ENCODE measurements around the gene APOL3. TPM values are rescaled to one million over a fixed set of nuclear protein-coding genes. Genes with fewer than 3 reads are reported as not detected.
"Not testable (repeated sequence)": the region's sequence is repeated elsewhere in the genome, so short reads cannot be mapped to it uniquely, and the experiment has no call there.

APOL3 gene, protein sequence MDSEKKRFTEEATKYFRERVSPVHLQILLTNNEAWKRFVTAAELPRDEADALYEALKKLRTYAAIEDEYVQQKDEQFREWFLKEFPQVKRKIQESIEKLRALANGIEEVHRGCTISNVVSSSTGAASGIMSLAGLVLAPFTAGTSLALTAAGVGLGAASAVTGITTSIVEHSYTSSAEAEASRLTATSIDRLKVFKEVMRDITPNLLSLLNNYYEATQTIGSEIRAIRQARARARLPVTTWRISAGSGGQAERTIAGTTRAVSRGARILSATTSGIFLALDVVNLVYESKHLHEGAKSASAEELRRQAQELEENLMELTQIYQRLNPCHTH
- polyA plus RNA-seq (2013, experiment 1 of 2; ENCODE audit: insufficient read length) = 1.4 TPM
- polyA plus RNA-seq (2013, experiment 2 of 2; ENCODE audit: insufficient read length) = 1.7 TPM

DNA sequence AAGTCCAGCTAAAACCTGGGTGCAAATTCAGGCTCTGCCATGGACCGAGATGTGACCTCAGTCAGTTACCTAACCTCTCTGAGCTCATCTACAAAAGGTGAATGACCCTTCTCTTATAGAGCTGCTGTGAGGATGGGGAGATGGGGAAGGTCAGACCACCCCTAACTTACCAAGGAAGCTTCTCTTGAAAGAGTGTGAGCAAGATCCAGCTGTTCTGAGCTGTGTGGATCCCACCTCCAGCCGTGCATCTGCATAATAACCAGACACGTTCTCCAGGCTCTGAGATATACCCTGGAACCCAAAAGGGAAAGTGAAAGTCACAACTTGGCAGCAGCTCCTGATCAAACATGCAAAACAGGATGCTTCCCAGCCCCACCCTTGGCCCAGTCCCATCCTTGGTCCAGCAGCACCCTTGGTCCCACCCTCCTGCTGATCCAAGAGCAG is at the start of gene APOL3:
Gene APOL3 (minus strand): TSS at position 257 of the 444 bp plus-strand sequence. CDS start 11,700 bp downstream, outside the sequence.
- peak; percentile 33 for DNase-seq

DNA sequence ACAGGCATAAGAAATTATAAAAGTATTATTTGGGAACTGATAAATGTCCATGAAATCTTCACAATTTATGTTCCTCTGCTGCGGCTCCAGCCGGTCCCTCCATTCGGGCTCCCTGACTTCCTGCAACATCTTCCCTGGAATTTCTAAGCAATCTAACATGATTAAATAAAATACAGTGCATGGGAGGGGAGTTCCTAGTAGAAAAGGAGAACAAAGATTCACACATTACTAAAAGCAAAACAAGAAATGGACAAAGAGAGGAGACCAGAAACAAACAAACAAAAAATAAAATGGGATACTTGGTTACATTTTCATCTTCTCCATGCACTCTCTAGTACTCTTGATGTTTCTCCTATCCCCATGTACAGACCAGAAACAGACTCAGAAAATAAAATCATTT is 49.7 kb upstream of the APOL3 start:
- no peak for DNase-seq

DNA sequence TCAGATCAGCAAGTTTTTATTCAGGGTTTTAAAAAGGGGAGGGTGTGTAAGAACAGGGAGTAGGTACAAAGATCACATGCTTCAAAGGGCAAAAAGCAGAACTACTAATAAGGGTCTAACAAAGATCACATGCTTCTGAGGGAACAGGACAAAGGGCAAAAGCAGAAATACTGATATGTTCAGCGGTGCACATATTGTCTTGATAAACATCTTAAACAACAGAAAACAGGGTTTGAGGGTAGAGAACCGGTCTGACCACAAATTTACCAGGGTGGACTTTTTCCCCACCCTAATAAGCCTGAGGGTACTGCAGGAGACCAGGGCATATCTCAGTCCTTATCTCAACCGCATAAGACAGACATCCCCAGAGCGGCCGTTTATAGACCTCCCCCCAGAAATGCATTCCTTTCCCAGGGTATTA is 48.9 kb upstream of the APOL3 start:
- not testable (repeated sequence) for DNase-seq

DNA sequence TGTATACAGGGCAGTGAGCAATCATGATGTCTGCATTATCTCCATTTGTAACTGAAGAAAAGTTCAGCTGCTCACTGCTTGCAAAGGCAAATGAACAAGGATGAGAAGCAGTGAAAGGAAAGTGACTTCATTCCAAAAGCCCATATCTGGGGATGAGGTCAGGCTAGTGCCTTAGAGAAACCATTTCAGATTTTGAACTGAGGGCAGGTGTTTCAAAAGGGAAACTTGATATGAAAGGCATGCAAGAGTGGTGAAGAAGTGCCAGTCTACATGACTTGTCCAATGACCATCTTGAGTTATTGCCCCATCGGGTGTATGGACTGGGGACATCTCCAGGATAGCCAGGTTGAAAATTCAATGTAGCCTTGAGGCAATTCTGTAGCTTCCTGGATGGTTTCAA is 48.4 kb upstream of the APOL3 start:
- no peak for DNase-seq

DNA sequence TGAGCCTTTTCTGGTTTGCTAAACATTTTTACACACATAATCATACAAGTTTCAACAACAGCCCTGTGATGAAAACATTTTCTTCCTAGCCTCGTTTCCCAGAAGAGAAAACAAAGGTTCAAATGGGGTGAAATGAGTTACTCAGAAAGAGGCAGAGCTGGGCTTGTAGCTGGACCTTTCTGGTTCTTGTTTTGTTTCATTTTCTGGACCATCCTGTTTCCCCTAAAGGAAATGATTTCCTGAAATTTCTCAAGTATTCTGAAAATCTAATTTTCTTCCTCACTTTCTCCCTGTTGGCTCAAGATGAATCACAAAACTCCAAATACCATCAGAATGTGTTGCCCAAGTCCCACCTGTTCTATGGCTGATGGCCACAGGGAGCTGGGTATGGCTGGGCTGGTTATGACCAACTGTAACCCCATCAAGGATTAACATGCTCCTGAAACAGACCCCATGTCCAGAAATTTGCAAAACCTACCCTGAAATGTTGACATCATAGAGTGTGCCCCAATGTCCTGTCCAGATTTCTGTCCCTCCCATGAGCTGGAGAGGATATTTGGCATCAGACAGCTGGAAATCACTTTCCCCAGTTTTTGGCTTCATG is 47.7 kb upstream of the APOL3 start:
- DNase-seq = no peak

DNA sequence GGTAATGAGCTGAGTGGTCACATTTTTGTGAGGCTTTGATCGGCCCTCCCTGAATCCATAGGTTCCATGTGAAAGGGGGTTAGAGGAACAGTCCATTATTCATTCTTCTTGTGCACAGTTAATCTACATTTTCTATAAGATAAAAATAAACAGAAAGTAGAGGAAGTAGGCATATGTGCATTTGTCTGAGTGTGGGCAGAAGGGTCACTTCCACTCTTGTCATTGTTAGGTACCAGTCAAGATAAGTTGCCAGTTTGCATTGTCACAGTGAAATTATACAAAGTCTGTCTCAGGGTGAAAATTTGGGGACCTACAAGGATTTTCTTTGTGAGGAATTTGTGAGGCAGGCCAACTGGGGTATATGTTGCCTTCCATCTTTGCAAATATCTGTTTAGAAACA is 45.7 kb upstream of the APOL3 start:
- no peak for DNase-seq

DNA sequence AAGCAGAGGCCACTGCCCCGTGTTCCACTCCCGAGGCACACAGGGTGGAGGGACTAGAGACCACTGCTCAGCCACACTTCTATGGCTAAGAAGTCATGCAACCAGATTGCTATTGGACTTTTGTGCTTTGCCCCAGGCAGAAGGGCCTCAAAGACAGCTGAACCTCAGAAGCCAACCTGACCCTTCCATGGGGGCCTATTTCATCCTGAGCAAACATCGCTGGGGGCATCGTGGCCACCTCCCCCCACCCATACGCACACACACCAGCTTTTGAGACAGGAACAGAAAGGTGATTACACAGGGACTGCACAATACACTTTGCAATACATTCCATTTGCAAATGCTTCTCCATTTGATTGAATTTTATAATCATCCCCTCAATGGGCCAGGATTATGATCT is 45.0 kb upstream of the APOL3 start:
- not testable (repeated sequence) for DNase-seq

DNA sequence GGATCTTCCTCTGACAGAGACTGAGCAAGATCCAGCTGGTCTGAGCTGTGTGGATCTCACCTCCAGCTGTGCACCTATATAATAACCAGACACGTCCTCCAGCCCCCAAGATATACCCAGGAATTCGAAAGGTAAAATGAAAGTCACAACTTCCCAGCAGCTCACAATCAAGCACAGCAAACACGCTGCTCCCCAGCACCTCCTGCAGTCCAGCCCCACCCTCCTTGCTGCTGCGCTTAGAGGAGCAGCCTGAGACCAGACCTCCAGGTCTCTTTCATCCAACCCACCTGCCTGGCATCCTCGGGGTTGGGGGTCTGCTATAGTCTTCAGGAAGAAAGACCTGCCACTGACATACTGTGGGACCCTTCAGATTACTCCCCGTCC is 44.1 kb upstream of the APOL3 start:
- DNase-seq = no peak

DNA sequence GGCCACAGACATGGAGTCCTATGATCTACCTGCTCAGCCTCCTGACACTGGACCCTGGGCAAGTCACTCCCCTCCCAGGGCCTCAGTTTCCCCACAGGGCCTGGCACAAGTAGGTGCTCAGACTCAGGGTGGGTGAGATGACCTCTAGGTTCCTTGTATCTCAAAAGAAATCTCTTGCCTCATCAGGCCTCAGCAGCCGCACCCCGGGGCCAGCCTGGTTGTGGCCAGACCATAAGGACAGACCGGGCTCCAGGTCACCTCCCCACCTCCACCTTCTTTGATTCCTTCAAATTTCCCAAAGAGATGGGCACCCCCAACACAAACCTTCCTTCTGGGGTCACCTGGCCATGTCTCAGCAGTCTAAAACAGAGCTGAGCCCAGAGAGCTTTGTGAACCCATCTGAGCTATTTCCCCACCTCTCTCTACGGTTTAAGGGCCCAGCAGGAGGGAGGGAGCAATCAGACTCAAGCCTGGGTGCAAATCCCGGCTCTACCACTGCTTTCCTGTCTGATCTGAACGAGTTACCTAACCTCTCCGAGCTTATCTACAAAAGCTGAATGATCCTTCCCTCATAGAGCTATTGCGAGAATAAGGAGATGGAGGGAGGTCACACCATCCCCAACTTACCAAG is 43.6 kb upstream of the APOL3 start:
- no peak for DNase-seq

DNA sequence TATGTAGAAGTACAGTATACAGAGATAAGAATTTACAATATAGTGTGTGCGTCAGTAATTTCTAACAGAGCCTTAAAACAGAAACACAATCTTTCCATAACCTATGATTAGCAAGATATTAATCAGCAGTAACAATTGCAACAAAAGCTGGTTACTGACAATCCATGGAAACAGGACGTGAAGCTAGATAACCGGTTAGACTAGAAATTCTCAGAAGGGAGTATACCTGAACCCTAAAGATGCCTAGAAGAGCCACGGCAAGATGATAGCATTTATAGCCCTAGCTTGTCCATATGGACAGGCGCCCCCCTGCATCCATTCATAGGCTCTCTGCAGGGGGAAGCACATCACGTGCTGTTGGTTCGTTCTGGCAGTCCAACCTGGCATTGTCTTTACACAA is 42.9 kb upstream of the APOL3 start:
- DNase-seq = not testable (repeated sequence)

DNA sequence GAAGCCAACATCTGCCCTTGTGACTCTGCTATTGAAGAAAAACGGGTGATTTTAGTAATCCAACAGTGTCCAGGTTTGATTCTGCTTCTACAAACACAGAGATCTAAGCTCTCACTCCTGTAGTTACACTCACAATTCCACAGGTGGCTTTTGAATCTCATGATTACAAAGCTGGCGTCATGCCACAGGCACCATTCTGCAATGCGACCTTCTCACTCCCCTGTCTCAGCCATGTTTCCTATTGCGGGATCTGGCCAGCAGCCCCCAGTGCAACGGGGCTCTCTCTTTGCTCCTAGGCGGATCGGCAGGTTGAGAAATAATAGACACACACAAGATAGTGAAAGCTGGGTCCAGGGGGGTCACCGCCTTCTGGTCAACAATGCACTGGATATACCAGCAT is 42.4 kb upstream of the APOL3 start:
- DNase-seq = not testable (repeated sequence)

DNA sequence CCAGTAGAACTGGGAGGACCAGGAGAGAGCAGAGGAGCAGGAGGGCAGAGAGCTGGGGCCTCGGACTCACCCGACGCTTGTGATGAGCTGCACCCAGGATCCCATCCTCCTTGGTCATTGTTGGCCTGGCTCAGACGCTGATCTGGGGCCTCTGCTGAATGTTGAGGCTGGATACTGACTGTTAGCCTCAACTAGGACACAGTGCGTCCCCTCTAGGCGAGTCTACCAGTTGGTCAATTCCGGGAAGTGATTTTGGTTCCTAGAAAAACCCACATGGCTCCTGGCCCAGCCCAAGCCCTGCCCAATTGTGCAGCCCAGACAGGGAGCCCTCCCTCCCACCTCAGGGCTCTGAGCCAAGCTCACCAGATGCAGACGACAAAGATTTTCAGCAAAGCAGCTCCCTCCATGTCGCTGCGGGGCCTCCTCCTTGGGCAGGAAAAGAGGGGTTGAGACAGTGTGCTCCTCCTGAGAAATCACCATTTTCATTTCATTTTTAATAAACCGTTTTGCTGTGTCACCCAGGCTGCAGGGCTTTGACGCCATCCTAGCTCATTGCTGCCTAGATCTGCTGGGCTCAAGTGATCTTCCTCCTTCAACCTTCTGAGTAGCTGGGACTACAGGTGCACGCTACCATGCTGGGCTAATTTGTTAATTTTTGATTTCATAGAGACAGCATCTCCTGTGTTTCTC is 41.2 kb upstream of the APOL3 start, which contains the start of gene APOL4:
Gene APOL4 (minus strand): TSS at position 180 of the 690 bp plus-strand sequence. CDS start 75 bp downstream, at position 105.
- DNase-seq = peak; percentile 29

DNA sequence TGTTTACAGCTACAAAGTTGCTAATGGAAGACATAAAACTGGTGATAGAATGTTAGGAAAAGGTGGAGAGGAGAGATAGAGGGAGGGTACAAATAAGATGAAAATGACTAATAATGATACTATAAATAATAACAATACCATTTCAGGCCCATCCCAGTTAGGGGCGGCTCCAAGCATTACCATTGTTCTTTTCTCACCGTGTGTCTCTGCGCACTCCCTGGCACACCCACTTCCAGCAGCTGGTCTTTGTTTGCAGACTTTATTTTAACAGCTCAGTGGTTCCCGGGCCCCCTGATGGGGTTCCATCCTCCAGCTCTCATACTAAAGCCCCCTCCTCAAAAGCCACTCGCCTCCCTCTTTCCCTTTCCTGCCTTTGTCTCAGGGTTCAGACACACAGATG is 40.5 kb upstream of the APOL3 start:
- DNase-seq = not testable (repeated sequence)

DNA sequence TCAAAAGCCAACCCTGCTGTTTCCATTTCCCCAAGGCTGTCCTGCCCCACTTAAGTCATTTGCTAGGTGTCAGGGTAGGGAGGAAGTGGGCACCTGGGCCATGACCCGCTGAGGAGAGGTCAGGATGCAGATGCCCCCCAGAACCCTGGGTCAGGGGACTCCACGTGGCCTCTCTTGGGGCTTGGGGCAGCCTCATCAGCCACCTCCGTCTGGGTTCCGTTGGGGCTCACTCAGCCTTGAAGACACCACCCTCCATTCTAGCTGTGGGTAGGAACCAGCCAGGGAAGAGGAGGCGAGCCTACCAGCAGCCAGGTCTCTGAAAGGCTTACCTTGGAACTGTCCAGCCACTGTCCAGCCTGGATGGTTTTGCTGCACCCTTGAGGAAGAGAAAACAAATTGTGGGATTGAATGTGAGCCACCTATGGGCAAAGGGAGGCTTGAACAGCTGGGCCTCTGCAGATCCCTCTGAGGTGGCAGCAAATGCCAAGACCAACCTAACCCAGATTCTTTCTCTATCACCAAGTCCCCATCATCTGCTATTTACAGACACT is 38.5 kb upstream of the APOL3 start:
- no peak for DNase-seq

DNA sequence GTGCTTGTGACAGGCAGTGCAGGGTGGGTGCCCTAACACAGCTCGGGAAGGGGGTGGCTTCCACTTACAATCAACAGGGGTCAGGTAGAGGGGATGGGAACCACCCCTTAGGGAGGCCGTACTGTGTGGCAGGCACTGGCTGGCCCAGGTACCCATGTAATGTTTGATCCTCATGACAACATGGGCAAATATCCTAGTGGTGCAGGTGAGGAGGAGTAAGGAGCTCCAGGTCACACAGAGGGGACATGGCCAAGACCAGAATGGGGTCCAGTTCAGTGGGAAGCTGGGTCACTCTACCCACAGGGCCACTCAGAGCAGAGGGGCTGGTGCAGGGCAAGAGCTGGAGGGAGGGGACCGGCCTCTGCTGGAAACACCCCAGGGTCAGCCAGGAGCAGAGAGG is 38.0 kb upstream of the APOL3 start:
- no peak for DNase-seq

DNA sequence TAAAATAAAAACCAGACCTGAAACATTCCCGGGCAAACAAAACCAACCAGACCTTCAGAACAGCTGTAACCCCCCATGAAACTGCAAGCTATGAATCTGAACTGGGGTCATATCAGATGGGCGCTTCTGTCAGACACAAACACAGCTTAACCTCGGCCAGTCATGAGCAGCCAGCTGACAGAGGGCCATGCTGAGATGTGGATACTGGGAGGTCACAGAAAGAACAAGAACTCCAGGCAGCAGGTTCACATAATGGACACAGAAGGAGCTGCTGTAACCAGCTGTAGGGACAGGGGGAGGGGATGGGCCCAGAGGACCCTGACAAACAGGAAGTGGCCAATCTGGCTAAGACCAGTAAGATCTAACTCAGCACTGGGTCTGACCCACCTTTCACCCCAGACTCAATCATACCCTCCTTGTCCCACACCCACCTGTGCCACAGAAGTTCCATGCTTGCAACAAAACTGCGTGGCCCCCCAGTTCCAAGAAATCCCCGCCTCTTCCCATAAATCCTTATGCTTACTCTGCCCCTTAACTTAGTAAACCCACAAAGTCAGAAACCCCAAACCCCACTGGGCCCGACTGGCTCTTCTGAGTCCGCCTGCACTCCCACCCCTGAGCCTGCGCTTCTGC is 37.1 kb upstream of the APOL3 start:
- no peak for DNase-seq

DNA sequence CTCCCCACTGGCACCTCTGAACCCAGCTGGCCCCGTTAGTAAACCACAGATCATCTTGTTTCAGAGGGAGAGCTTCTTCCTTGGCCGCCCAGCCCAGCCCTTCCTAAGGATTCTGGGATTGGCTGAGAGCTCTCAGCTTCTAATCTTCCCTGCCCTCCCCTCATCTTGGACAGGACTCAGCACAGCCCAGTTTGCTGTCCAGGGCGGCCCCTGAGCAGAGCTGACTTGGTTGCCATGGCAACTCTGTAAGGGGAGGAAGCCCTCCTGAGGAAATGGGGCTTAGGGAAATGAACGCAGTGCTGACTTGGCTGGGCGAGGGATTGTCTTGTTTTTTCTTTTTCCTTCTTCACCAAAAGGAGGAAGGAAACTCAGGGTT is 36.5 kb upstream of the APOL3 start:
- peak; percentile 87 for DNase-seq

DNA sequence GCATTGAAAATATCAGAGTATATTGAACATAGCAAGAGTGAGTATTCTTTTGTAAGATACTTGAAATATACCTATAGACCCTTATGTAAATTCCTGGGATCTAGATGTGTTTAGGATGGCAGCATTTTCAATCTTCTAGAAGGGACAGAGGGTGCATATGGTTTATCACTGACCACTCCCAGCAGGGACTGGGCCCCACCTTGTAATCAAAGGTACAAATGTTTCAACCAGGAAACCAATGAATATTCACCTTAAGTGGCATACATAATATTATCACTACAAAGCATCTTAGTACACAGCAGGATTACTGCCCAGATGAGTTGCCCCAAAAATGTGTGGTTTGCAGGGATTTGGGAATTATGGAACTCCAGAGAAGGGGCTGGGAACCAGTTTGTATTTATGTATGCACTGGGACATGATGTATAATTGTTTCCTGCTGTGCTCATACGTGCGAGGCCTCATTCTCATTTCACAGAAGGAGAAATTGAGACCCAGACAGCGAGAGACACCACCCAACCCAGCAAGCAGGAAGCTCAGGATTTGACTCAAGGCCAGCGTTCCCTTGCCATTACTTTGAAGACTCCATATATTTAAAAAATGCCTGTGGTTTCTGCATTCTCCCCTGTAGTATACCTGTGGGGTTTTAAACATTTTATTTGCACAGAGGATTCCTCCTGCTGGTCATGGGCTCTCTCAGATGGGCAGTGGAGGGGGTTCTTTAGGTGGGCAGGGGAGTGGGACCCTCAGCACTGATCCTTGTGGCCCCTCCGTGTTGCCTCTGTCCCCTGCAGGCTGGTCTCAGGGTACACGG is 35.9 kb upstream of the APOL3 start:
- DNase-seq = peak; percentile 31

DNA sequence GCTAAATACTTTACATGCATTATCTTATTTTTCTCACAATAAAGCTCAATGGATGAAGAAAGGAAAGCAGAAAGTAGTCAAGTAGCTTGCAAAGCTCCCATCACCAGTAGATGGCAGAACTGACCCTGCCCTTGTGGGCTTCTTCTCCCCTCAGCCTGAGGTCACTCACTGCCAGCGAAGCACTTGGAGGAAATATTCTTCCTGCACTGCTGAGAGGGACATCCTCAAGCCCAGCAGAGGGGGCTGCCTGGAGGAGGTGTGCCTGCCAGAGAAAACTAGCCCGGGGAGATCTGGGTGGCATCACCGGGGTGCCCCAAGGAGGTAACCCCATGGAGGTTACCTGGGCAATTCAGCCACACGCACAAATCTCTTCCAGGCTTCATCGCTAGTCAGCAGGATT is 34.4 kb upstream of the APOL3 start:
- peak; percentile 78 for DNase-seq

DNA sequence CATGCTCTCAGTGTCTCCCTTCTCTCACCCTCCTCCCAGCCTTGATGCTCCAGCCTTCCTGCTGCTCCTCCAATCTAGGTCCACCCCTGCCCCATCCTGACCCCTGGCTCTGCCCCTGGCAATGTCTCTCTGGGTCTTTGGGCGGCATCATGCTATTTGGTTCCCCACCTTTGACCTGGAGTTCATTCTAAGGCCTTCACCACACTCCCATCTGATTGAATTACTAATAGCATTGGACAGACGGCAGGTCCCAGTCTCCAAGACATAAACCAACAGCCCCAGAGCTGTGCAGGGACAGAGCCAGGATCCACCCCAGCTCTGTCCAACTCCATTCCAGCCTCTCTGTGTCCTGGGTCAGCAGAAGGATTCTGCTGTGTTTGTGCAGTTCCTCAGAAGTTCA is 33.8 kb upstream of the APOL3 start:
- DNase-seq = no peak

DNA sequence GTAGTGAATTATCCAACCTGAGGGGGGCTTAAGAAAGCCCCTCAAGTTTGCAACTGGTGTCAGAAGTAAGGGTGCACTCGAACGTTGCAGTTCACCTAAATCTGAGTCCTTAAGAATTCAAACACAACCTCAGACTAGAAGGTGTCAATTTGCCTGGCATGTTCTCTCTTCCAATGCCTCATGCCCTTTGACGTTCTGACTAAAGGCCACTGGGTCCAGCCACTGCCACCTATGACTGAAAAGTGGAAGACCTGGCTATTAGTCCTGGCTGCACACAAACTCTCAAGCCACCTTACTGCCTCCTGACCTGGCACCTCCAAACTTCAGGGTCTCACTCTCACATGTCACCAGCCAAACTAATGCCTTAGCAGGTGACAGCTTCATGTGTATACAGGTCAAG is 33.0 kb upstream of the APOL3 start:
- DNase-seq = no peak

All from fibroblast of skin of abdomen (primary cell).